Right ventricle myocardium inferior (tissue), 1 donor: ENCODE data around the gene ABRACL. TPM values are rescaled to one million over a fixed set of nuclear protein-coding genes. Genes with fewer than 3 reads are reported as not detected.
"Not testable (repeated sequence)": the region's sequence is repeated elsewhere in the genome, so short reads cannot be mapped to it uniquely, and the experiment has no call there.

Experiments used
- ATAC-seq: fragments of 200-7000 bp; cut with Tn5 transposase; one replicate; pipeline ENCODE4 v1.9.1; 2020; ENCODE audit warnings: mild to moderate bottlenecking, moderate library complexity
- DNase-seq: peaks from one replicate; pipeline ENCODE4 v3.0.0; 2021; ENCODE audit errors: missing footprints
- intact Hi-C: fragments of 100-400 bp; cut with DNase I; formaldehyde crosslinking; loops from one replicate; pipeline ENCODE4 v1.11.0; 2022
- long read RNA-seq: library from polyadenylated mRNA; unstranded; transcript quantifications from one replicate; pipeline ENCODE4 v2.0.0, GENCODE V29; 2021
- total RNA-seq: library from RNA; stranded (reverse); fragmentation: NEBNext Ultra II Directional; extraction: Animal tissue kit (Norgen Biotek cat#: 25700); gene quantifications from one replicate; pipeline ENCODE4 v1.2.1, GENCODE V29; 2021
- donor health status: DM: no; HTN: yes; CAD: no; lungs with severe emphysema.

ABRACL gene, protein sequence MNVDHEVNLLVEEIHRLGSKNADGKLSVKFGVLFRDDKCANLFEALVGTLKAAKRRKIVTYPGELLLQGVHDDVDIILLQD
- 7.9 TPM for total RNA-seq
- long read RNA-seq, partial matches to known transcripts: 0 of 2 reads
- long read RNA-seq, other reads (novel, unspliced or antisense): 1 of 2 reads

GRCh38 chr6:139028658-139029469, at the start of gene ABRACL:
Gene ABRACL (plus strand): TSS chr6:139028745. CDS start chr6:139034161, 5,416 bp downstream.
- DNase-seq (peak; percentile 83), ATAC-seq (peak; percentile 79)
- intact Hi-C loops: loop anchor here (5.0 to 10.0 kb wide), 2 partner anchors 42 to 86 kb away; partner anchors contain the start of gene REPS1

GRCh38 chr6:138979365-138979764, 49.2 kb upstream of the ABRACL start:
- ATAC-seq (no peak), DNase-seq (no peak)
- intact Hi-C loops: no loop called here

- intact Hi-C loops: no loop called here
- DNase-seq: no peak
- ATAC-seq: peak; percentile 49
Observed at GRCh38 chr6:138979813-138980668, 48.5 kb upstream of the ABRACL start.

- no peak for ATAC-seq
- intact Hi-C loops: no loop called here
- DNase-seq: no peak
Observed at GRCh38 chr6:138981416-138981815, 47.1 kb upstream of the ABRACL start.

DNA sequence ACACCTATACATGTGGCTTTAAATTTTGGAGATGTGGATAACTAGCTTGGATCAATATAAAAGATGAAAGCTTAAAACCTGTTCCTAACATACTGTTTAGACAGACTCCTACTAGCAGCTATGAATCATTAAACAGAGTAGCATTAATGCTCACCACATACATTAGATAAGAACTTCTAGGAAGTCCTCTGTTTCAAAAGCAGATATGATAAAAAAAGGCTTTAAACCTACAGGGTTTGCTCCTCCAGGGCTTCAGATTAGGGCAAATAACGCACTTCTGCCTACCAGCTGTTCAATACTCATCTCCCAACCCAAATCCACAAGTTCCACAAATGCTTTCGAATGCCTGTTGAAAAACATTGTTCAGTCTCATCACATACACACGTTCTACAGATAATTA, 42.0 kb upstream of the ABRACL start:
- ATAC-seq (no peak), DNase-seq (no peak)
- intact Hi-C loops: loop anchor here (5.0 kb wide), 1 partner anchor 41 kb away; the partner anchor contains the start of gene ABRACL

GRCh38 chr6:138987080-138987642, 41.4 kb upstream of the ABRACL start:
- intact Hi-C loops: loop anchor here (5.0 kb wide), 1 partner anchor 40 kb away; the partner anchor contains the start of gene ABRACL
- DNase-seq (peak; percentile 70), ATAC-seq (peak; percentile 3)

DNA sequence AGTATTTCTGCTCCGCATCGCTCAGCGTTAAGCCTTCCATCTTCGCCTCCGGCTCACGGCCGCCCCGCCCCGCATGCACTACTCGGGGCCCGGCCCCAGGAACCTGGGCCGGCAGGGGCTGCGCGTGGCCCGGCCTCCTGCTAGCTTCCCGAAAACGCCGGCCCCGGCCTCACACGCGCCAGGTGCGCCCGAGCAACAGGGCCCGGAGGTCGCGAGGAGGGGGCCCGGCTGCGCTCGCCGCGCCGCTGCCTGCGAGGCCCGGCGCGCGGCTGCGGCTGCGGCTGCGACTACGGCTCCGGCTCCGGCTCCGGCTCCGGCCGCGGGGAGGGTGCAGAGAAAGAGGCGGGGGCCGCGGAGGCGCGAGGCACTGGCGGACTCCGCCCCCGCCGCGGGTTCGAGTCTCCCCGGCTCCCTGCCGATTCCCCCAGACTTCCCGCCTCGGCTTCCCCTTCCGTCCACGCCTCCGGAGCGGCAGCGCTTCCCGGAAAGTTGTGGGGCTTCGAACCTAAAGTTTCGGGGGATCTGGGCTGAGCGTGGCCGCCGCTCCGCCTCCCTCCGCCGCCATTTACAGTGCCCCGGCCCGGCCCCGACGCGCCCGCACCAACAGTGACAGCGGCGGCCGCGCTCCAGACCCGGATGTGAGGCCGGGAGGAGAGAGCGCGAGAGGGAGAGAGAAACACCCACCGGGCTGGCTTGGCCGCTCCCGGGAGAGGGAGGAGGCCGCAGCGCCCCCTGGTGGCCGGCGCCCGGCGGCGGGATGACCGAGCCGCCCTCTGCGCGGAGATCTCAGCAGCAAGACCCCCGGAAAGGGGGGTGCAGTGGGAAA, 40.7 kb upstream of the ABRACL start, which contains the start of gene REPS1:
REPS1 (minus strand) TSS at position 611 of the 826 bp plus-strand sequence; CDS start at position 40, 571 bp downstream.
- intact Hi-C loops: loop anchor here (1.0 to 5.0 kb wide), 2 partner anchors 39 to 172 kb away; partner anchors contain the start of gene ABRACL
- DNase-seq: peak; percentile 97
- peak; percentile 96 for ATAC-seq

GRCh38 chr6:138988469-138988834, 40.1 kb upstream of the ABRACL start:
- DNase-seq (no peak), ATAC-seq (no peak)
- intact Hi-C loops: loop anchor here (1.0 to 5.0 kb wide), 2 partner anchors 39 to 172 kb away; partner anchors contain the start of gene ABRACL

- DNase-seq (no peak), ATAC-seq (no peak)
- intact Hi-C loops: loop anchor here (5.0 kb wide), 1 partner anchor 38 kb away; the partner anchor contains the start of gene ABRACL
Observed at GRCh38 chr6:138989098-138989983, 39.2 kb upstream of the ABRACL start.

DNA sequence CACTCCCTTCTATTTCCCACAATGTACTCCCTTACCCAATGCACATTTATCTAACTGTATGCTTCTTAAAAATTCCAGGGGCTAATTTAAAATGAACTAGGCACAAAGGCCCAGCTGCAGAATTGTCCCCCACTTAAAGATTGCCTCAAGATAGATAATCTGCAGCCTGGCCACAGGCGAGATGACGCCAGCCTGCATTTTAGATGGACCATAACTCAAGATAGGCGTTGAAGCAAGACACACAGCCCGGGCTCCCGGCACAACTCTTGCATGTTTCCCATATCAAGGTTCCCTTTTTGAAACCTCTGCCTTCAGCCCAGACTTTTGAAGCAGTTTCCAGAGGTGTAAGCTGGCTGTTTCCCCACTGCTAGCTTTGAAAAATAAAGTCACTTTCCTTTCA, 37.3 kb upstream of the ABRACL start:
- ATAC-seq (no peak), DNase-seq (no peak)
- intact Hi-C loops: no loop called here

- intact Hi-C loops: not testable (repeated sequence)
Observed at GRCh38 chr6:138992965-138993364, 35.6 kb upstream of the ABRACL start.

DNA sequence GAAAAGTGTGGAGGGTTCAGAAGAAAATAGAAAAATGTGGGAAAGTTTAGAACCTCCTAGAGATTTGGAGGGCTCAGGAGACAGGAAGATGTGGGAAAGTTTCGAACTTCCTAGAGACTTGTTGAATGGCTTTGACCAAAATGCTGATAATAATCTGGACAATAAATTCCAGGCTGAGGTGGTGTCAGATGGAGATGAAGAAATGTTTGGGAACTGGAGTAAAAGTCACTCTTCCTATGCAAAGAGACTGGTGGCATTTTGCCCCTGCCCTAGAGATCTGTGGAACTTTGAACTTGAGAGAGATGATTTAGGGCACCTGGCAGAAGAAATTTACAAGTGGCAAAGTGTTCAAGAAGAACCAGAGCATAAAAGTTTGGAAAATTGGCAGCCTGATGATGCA, 35.1 kb upstream of the ABRACL start:
- intact Hi-C loops, DNase-seq, ATAC-seq: not testable (repeated sequence)

More at GRCh38 chr6:138992965-138993364, 35.6 kb upstream of the ABRACL start:
- ATAC-seq, DNase-seq: not testable (repeated sequence)

DNA sequence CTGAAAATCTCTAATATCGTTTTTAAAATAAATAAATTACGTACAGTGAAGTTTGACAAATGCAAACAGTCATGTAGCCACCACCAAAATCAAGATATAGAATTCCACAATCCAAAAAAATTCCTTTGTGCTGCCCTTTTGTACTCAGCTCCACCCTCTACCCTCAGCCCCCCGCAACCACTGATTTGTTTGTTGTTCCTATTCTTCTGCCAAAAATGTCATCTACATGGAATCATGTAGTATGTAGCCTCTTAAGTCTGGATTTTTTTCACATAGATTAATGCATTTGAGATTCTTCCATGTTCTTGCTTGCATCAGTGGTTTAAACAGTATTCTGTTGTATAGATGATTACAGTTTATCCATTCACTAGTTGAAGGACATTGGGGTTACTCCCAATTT, 32.0 kb upstream of the ABRACL start:
- intact Hi-C loops: no loop called here
- ATAC-seq (no peak), DNase-seq (no peak)

GRCh38 chr6:138997136-138997535, 31.4 kb upstream of the ABRACL start:
- intact Hi-C loops: no loop called here
- ATAC-seq: no peak

DNA sequence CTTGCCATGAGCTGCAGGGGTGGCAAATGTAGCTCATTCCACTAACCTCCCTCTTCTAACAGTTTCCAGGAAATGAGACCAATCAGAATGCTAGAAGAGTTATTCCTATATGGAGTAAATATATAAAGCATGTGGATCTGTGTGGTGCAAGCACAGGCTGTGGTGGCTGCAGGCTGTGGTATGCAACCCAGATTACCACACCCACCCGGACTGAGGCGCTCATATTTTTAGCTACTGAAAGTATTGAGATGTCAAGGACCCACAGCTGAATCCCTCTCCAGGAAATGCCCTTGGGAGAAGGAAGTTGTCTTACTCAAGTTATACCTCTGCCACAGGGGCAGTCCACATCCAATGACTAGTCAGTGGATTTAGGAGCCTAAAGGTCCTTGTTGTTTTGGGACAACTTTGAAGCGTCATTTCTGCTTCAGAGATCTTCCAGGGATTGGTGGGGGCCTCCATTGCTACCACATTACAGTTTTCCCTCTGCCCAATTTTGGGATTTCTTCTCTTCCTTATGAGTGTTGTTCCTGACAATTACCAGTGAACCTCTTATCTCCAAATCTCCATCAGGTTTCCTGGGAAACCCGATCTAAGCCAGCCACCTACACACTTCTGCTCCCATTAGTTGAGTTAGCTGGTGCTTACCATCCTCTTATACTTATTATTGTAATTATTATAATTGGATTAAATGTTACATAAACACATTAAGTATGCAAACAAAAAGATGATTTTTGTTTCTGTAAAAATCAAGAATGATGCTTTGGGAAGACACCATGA, 28.4 kb upstream of the ABRACL start:
- intact Hi-C loops: no loop called here
- DNase-seq (no peak), ATAC-seq (no peak)

More at GRCh38 chr6:138997136-138997535, 31.4 kb upstream of the ABRACL start:
- no peak for DNase-seq

- ATAC-seq (no peak), DNase-seq (no peak)
- intact Hi-C loops: no loop called here
Observed at GRCh38 chr6:139003751-139004150, 24.8 kb upstream of the ABRACL start.
